H54 (cell line): ENCODE data around the gene MYADML2.

Source experiments
- DNase-seq: peaks from one replicate; pipeline ENCODE4 v3.0.0; 2011; ENCODE audit warnings: low spot score, mixed read lengths; ENCODE audit not compliant: insufficient read length
- FAIRE-seq: peaks from 3 replicates; lab custom pipeline; 2011; peaks lifted over from hg19 to GRCh38; lab: Jason Lieb, UNC
- POLR2A ChIP-seq: IDR thresholded peaks from 2 replicates; pipeline ENCODE4 v1.6.1; 2011; ENCODE audit warnings: low read depth, mild to moderate bottlenecking, low read length

Gene MYADML2

DNA sequence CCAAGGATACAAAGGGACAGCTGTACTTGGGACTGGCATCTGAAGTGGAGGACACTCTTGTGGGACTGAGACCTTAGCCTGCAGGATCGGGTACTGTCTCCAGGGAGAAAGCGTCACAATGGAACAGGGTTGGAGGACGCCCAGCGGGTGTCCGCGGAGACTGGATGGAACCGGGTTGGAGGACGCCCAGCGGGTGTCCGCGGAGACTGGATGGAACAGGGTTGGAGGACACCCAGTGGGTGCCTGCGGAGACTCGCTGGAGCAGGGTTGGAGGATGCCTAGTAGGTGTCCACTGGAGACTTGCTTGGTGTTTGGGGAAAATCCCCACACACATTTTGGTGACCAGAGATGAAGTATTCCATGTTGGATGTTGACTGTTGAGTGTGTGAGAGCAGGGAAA is at the start of gene MYADML2:
TSS of gene MYADML2 (minus strand) at position 45 of the 400 bp plus-strand sequence. CDS start 5,492 bp downstream, outside the sequence.
- DNase-seq (no peak), FAIRE-seq (no peak)
- no peak for TF ChIP-seq POLR2A

DNA sequence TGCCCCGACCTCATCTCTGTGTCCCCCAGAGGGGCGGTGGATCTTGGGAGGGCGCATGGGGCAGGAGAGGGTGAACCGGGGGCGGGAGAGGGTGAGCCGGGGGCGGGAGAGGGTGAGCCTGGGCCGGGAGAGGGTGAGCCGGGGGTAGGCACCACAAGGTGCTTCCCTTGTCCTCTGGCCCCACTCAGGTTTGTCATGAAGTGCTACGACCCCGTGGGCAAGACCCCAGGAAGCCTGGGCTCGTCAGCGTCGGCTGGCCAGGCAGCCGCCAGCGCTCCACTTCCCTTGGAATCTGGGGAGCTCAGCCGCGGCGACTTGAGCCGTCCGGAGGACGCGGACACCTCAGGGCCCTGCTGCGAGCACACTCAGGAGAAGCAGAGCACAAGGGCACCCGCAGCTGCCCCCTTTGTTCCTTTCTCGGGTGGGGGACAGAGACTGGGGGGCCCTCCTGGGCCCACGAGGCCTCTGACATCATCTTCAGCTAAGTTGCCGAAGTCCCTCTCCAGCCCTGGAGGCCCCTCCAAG is 49.3 kb upstream of the MYADML2 start:
- no peak for DNase-seq
- no peak for TF ChIP-seq POLR2A
- no peak for FAIRE-seq

GRCh38 chr17:81995463-81996231 is 48.6 kb upstream of the MYADML2 start:
- DNase-seq, result no peak
- FAIRE-seq, result no peak
- no peak for TF ChIP-seq POLR2A

DNA sequence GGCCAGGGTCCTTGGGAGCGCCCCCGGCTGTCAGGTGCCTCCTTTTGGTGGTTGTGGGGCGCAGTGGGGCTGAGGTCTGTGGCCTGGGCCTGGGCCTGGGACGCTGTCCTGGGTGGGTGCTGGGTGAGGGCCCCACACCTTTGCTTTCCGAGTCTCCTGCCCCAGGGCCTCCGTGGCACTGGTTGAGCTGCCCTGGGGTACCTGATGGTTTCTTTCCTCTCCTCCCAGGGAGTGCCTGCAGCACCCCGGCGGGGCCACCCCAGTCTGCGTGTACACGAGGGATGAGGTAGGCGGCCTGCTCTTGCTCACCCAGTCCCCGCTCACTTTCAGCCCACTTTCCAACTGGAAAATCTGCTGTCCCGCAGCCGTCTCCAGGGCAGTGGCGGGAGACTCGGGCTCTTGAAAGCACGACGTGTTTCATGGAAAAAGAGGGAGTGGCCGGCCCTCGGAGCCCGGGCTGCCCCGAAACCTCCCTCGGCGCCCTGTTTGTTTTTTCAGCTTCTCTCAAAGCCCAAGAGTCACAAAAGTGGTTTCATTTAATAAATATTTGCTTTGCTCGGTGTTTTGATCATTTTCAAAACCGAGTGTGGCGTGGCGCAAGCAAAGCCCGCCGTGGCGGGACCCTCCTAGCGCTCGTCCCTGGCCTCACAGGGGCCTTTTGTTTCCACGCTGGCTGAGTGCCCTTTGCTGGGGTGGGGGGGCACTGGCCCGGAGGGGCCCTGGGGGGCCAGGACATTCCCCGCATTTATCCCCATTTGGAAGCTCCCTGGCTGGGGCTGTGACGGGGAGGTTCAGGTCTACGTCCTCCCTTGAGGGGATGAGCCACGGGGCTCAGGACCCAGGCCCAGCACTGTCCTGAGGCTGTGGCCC is 47.8 kb upstream of the MYADML2 start:
- TF ChIP-seq POLR2A, result no peak
- DNase-seq, result no peak
- FAIRE-seq, result no peak

DNA sequence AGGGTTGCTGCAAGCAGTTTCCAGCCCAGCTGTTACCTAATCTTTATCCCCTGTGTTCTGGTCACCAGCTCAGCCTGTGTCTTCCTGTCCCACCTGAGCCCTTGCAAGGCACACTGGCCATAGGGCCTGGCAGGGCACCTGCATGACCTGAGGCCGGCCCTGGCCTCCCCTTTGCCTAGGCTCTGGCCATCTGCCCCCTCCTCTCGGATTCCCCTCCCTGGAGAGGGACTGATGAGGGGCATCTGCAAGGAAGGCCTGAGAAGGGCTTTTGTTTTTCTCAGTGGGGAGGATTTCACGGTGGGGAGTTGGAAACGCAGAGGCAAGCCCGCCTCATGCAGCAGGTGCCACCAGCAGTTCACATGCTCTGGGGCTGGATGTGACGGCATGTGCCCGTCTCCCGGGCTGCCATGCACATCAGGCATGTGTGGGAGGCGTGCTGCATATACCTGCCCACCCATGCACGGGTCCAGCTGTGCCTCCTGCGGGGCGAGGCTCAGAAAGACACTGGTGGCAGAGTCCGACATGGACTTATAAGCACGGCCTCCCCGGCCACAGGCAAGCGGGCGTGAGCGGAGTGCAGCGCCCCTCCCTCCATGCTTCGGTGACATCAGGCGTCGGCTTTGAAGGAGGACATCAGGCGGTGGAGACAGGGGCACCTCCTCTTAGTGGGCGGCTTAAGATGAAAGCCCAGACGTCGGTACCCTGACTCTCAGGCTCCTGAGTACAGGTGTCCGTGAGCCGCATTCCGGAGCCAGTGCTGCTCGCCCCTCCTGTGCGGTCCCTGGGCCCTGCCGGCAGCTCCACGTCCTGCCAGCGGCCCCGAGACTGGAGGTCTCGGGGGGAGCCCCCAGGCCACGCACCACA is 46.9 kb upstream of the MYADML2 start:
- no peak for TF ChIP-seq POLR2A
- FAIRE-seq (no peak), DNase-seq (no peak)

- no peak for TF ChIP-seq POLR2A
- no peak for DNase-seq
- no peak for FAIRE-seq
These were observed 45.5 kb upstream of the MYADML2 start for GRCh38 chr17:81992306-81993102.

DNA sequence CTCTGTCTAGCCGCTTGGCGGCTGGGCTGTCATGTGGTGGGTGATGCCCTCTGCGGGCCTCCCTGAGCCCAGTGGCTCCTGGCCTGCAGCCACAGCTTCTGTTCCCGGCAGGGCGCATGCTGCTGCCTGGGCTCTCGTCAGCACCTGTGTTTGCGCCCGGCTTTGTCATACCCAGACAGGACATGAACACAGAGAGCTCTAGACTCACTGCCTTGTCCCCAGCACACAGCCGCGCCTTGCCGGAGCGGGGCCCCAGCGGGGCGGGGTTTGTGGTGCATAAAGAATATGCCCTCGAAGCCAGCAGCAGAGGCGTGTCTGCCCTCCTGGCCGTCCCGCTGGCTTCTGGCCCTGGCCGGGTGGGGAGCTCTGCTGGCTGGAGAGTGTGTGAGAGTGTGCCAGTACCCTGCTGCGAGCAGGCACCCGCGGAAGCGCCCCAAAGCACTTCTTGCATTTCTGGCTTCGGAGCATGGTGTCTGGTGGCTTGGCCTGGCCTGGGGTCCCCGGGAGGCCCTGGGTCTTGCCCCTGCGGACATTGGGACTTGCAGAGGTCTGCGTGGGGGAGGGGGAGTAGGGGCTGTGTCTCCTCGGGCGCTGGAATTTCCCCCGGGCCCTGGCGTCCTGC is 44.8 kb upstream of the MYADML2 start:
- DNase-seq, result peak; percentile 95
- no peak for TF ChIP-seq POLR2A
- no peak for FAIRE-seq

DNA sequence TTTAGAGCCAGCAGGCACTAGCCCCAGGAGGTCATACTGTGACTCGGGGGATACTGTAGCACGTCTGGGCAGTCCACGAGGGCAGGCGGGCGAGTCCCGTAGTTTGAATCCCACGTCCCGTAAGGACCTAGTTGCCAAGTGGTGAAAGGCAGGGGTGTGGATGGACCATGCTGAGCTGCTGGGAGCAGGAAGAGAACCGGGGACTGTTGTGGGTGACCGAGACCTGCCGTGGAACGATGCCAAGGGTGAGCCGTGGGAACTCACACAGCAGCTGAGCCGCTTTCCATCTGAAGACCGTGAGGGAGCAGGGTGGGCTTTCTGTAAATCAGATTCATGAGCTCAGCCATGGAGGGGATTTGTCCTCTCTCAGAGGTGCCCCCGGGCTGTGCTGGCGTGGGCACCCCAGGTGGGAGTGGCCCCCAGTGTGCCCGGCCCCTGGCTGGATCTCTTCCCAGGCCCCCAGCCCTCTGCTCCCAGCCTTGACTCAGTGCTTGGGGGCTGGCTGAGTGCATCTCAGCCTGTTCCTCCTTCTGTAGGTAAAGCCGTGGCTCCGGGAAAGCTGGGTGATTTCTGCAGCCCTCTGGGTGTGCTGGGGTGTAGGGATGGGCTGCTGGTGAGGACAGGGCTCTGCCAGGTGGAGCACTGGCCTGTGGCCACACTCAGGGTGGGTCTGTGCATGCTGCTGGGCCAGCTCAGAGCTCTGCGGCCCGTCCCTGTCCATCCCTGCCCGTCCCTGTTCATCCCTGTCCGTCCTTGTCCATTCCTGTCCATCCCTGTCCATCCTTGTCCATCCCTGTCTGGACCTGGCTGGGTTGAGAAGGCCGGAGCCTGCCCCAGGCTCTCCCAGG is 44.0 kb upstream of the MYADML2 start:
- no peak for TF ChIP-seq POLR2A
- FAIRE-seq, result no peak
- no peak for DNase-seq

GRCh38 chr17:81987161-81987770 is 40.2 kb upstream of the MYADML2 start:
- no peak for TF ChIP-seq POLR2A

GRCh38 chr17:81986606-81987005 is 39.6 kb upstream of the MYADML2 start:
- DNase-seq, result no peak
- no peak for TF ChIP-seq POLR2A
- no peak for FAIRE-seq

More at GRCh38 chr17:81987161-81987770, 40.2 kb upstream of the MYADML2 start:
- DNase-seq (no peak), FAIRE-seq (no peak)
